ENCODE data around the gene CD69. TPM values are rescaled to one million over a fixed set of nuclear protein-coding genes. Genes with fewer than 3 reads are reported as not detected.
A peak's percentile ranks its signal among the peaks of the same experiment; 100 is the strongest.

CD69 gene
- total RNA-seq, 1 experiment from 2014 or later: 2.6 TPM

DNA sequence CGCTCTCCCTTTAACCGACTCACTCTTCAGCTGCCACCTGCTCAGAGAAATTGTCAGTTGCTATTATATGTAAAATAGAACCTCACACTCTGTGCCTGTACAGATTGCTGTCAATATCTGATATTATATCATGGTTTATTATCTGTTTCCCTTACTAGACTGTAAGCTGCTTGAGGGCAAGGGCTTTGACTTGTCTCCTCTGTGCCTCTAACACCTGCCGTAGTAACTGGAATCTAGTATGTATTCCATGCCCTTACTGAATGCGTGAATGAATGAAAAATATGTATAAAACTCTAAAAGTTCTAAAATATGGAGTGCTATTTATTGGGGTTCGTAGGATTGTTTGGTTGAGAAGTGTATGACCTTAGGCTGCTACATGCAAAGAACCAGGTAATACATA lies 1.7 kb upstream of the CD69 start:
- no peak for DNase-seq
- Mint-ChIP-seq H3K9me3 (ENCODE audit: low read depth, unreplicated experiment) (peaks cover 2% of the 10 kb centered on the region), H3K36me3 (ENCODE audit: insufficient read depth, unreplicated experiment) (peaks cover 22% of the 10 kb centered on the region), H3K4me1 (ENCODE audit: low read depth, unreplicated experiment) (peaks cover 49% of the 10 kb centered on the region), H3K27me3 (ENCODE audit: unreplicated experiment) (no peaks in the 10 kb centered on the region), H3K27ac (ENCODE audit: unreplicated experiment) (no peak overlapping the region), H3K4me3 (ENCODE audit: low read depth, unreplicated experiment) (no peak overlapping the region)
- BruUV-seq (replicated peaks): no TSS peak
- TF ChIP-seq, protein P1, sequence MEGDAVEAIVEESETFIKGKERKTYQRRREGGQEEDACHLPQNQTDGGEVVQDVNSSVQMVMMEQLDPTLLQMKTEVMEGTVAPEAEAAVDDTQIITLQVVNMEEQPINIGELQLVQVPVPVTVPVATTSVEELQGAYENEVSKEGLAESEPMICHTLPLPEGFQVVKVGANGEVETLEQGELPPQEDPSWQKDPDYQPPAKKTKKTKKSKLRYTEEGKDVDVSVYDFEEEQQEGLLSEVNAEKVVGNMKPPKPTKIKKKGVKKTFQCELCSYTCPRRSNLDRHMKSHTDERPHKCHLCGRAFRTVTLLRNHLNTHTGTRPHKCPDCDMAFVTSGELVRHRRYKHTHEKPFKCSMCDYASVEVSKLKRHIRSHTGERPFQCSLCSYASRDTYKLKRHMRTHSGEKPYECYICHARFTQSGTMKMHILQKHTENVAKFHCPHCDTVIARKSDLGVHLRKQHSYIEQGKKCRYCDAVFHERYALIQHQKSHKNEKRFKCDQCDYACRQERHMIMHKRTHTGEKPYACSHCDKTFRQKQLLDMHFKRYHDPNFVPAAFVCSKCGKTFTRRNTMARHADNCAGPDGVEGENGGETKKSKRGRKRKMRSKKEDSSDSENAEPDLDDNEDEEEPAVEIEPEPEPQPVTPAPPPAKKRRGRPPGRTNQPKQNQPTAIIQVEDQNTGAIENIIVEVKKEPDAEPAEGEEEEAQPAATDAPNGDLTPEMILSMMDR (IDR thresholded peaks at IDR 0.05; ENCODE audit: unreplicated experiment): no peak
- intact Hi-C loops (cut with micrococcal nuclease; ENCODE audit: unreplicated experiment): no loop called here
- CTCF ChIA-PET: no interaction called here

DNA sequence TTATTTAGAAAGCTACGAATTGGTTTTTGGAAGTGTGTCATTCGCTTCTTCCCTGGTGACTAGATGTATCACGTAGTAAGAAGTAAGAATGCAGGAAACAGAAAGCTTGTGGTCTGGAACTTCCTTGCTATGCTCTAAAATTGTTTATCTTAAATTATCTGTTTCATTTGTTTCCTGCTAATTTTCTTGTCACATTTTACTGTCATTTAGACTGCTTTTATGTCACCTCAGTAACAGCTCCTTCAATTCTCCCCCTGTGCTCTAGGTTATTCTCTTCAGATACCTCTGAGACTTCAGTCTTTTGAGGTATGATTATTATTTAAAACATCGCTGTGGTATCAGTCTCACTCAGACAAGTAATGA lies 699 bp upstream of the CD69 start:
- H3K4me3 Mint-ChIP-seq (ENCODE audit: low read depth, unreplicated experiment): no peak overlapping the region
- BruUV-seq (replicated peaks): no TSS peak
- H3K9me3 Mint-ChIP-seq (ENCODE audit: low read depth, unreplicated experiment): peaks cover 2% of the 10 kb centered on the region
- intact Hi-C loops (cut with micrococcal nuclease; ENCODE audit: unreplicated experiment): no loop called here
- H3K27ac Mint-ChIP-seq (ENCODE audit: unreplicated experiment): peak overlapping the region; percentile 16
- TF ChIP-seq, protein P1 (IDR thresholded peaks at IDR 0.05; ENCODE audit: unreplicated experiment): no peak
- DNase-seq: no peak
- H3K4me1 Mint-ChIP-seq (ENCODE audit: low read depth, unreplicated experiment): peaks cover 47% of the 10 kb centered on the region
- peaks cover 22% of the 10 kb centered on the region for H3K36me3 Mint-ChIP-seq (ENCODE audit: insufficient read depth, unreplicated experiment)
- CTCF ChIA-PET: interaction anchor here (0.9 to 1.8 kb wide), 2 partner anchors 37 to 249 kb away, joined by 3 to 7 read pairs; partner anchors contain the start of gene CLEC12B
- H3K27me3 Mint-ChIP-seq (ENCODE audit: unreplicated experiment): no peaks in the 10 kb centered on the region

DNA sequence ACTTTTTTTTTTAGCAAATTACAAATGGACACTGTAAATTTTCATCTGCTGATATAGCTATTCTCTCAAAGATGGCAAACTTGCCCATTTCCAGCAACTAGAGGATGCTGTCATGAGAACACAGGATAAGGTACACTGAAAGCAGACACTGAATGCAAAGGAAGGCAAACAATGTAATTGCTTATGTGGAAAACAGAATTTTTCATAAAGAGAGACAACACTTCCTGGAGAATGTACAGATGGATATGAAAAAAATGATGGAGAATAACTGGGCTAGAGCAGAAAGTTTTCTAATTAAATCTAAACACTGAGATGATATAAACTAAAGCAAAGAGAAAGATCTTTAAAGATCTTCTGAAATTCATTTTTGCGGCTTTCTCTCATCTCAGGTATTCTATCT lies 581 bp downstream of the CD69 start:
- CTCF ChIA-PET: interaction anchor here (1.8 kb wide), 1 partner anchor 38 kb away, joined by 7 read pairs; no protein-coding TSS in a partner anchor
- Mint-ChIP-seq H3K4me3 (ENCODE audit: low read depth, unreplicated experiment) (peak overlapping the region; percentile 54), H3K27ac (ENCODE audit: unreplicated experiment) (peak overlapping the region; percentile 57), H3K27me3 (ENCODE audit: unreplicated experiment) (no peaks in the 10 kb centered on the region), H3K4me1 (ENCODE audit: low read depth, unreplicated experiment) (peaks cover 52% of the 10 kb centered on the region), H3K36me3 (ENCODE audit: insufficient read depth, unreplicated experiment) (peaks cover 20% of the 10 kb centered on the region), H3K9me3 (ENCODE audit: low read depth, unreplicated experiment) (peaks cover 2% of the 10 kb centered on the region)
- DNase-seq: no peak
- TF ChIP-seq, protein P1 (IDR thresholded peaks at IDR 0.05; ENCODE audit: unreplicated experiment): no peak
- intact Hi-C loops (cut with micrococcal nuclease; ENCODE audit: unreplicated experiment): no loop called here
- BruUV-seq (replicated peaks): TSS peak; percentile 62

DNA sequence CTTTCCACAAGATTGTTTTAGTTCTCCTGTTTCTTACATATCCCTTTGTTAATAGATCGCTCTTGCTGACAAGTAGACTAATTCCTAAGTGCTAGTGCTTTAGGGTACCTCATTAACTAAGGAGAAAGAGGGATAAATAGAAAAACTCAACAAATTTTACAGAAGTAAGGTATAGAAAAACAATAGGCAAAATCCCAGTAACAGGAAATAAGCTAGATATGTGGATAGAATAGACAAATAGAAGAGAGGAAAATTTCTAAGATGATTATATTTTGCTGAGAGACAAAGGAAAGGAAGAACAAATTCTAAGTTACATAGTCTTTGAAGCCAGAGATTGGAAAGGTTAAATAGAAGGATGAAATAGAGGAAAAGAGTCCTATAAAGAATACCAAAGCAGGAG lies 1.0 kb downstream of the CD69 start:
- TF ChIP-seq, protein P1 (IDR thresholded peaks at IDR 0.05; ENCODE audit: unreplicated experiment): no peak
- H3K4me3 Mint-ChIP-seq (ENCODE audit: low read depth, unreplicated experiment): peak overlapping the region; percentile 54
- H3K27ac Mint-ChIP-seq (ENCODE audit: unreplicated experiment): peak overlapping the region; percentile 57
- intact Hi-C loops (cut with micrococcal nuclease; ENCODE audit: unreplicated experiment): no loop called here
- peaks cover 15% of the 10 kb centered on the region for H3K36me3 Mint-ChIP-seq (ENCODE audit: insufficient read depth, unreplicated experiment)
- CTCF ChIA-PET: no interaction called here
- DNase-seq: no peak
- no TSS peak for BruUV-seq (replicated peaks)
- H3K9me3 Mint-ChIP-seq (ENCODE audit: low read depth, unreplicated experiment): peaks cover 2% of the 10 kb centered on the region
- peaks cover 48% of the 10 kb centered on the region for H3K4me1 Mint-ChIP-seq (ENCODE audit: low read depth, unreplicated experiment)
- H3K27me3 Mint-ChIP-seq (ENCODE audit: unreplicated experiment): no peaks in the 10 kb centered on the region
